Measurements from ENCODE around the gene COA7. TPM values are rescaled to one million over a fixed set of nuclear protein-coding genes. Genes with fewer than 3 reads are reported as not detected.
"Not testable (repeated sequence)": the region's sequence is repeated elsewhere in the genome, so short reads cannot be mapped to it uniquely, and the experiment has no call there.

Gene COA7
- total RNA-seq, 3 donors from 2014 or later: 18.6 to 22.0 (median 20.3) TPM

- Histone ChIP-seq H3K4me3 (no peak overlapping the region), H3K4me1 (ENCODE audit: low read depth) (peaks cover 6% of the 10 kb centered on the region), H3K9me3 (no peaks in the 10 kb centered on the region), H3K36me3 (ENCODE audit: low read depth) (no peaks in the 10 kb centered on the region)
- intact Hi-C loops (cut with DNase I, micrococcal nuclease): no loop called here
- no peak for DNase-seq
- TF ChIP-seq, protein P1, sequence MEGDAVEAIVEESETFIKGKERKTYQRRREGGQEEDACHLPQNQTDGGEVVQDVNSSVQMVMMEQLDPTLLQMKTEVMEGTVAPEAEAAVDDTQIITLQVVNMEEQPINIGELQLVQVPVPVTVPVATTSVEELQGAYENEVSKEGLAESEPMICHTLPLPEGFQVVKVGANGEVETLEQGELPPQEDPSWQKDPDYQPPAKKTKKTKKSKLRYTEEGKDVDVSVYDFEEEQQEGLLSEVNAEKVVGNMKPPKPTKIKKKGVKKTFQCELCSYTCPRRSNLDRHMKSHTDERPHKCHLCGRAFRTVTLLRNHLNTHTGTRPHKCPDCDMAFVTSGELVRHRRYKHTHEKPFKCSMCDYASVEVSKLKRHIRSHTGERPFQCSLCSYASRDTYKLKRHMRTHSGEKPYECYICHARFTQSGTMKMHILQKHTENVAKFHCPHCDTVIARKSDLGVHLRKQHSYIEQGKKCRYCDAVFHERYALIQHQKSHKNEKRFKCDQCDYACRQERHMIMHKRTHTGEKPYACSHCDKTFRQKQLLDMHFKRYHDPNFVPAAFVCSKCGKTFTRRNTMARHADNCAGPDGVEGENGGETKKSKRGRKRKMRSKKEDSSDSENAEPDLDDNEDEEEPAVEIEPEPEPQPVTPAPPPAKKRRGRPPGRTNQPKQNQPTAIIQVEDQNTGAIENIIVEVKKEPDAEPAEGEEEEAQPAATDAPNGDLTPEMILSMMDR (IDR thresholded peaks at IDR 0.05): no peak
- ATAC-seq: no peak
These were observed 40.7 kb upstream of the COA7 start for GRCh38 chr1:52738893-52739292.

- ATAC-seq: no peak
- peaks cover 6% of the 10 kb centered on the region for H3K4me1 ChIP-seq (ENCODE audit: low read depth)
- intact Hi-C loops (cut with DNase I, micrococcal nuclease): no loop called here
These were observed 40.0 kb upstream of the COA7 start for GRCh38 chr1:52738148-52738547.

GRCh38 chr1:52735371-52735770 is 37.2 kb upstream of the COA7 start:
- intact Hi-C loops (cut with DNase I, micrococcal nuclease); H3K4me3 ChIP-seq; H3K36me3 ChIP-seq (ENCODE audit: low read depth); H3K9me3 ChIP-seq; DNase-seq; ATAC-seq; H3K4me1 ChIP-seq (ENCODE audit: low read depth): not testable (repeated sequence)

More at GRCh38 chr1:52738148-52738547, 40.0 kb upstream of the COA7 start:
- H3K4me3 ChIP-seq: no peak overlapping the region
- TF ChIP-seq, protein P1 (IDR thresholded peaks at IDR 0.05): no peak
- H3K9me3 ChIP-seq: no peaks in the 10 kb centered on the region
- no peak for DNase-seq
- no peaks in the 10 kb centered on the region for H3K36me3 ChIP-seq (ENCODE audit: low read depth)

DNA sequence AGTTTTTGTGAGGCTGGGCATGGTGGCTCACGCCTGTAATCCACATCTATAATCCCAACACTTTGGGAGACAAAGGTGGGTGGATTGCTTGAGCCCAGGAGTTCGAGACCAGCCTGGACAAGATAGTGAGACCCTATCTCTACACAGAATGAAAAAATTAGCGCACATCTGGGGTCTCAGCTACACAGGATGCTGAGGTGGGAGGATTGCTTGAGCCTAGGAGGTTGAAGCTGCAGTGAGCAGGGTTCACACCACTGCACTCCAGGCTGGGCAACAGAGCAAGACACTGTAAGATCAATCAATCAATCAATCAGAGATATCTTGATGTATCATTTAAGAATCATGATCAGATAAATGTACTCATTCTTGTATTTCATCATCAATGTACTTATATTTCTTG is 35.2 kb upstream of the COA7 start:
- H3K4me1 ChIP-seq (ENCODE audit: low read depth): no peaks in the 10 kb centered on the region
- H3K9me3 ChIP-seq: no peaks in the 10 kb centered on the region
- H3K36me3 ChIP-seq (ENCODE audit: low read depth): no peaks in the 10 kb centered on the region
- ATAC-seq (no peak), DNase-seq (no peak)
- TF ChIP-seq, protein P1 (IDR thresholded peaks at IDR 0.05): no peak
- intact Hi-C loops (cut with DNase I, micrococcal nuclease): no loop called here
- H3K4me3 ChIP-seq: no peak overlapping the region

GRCh38 chr1:52727956-52728656 is 30.0 kb upstream of the COA7 start:
- TF ChIP-seq, protein P1 (IDR thresholded peaks at IDR 0.05): no peak
- no peak for ATAC-seq
- intact Hi-C loops (cut with DNase I, micrococcal nuclease): no loop called here
- H3K36me3 ChIP-seq (ENCODE audit: low read depth): no peaks in the 10 kb centered on the region
- H3K9me3 ChIP-seq: no peaks in the 10 kb centered on the region
- H3K4me3 ChIP-seq: no peak overlapping the region
- DNase-seq: no peak
- H3K4me1 ChIP-seq (ENCODE audit: low read depth): no peaks in the 10 kb centered on the region

DNA sequence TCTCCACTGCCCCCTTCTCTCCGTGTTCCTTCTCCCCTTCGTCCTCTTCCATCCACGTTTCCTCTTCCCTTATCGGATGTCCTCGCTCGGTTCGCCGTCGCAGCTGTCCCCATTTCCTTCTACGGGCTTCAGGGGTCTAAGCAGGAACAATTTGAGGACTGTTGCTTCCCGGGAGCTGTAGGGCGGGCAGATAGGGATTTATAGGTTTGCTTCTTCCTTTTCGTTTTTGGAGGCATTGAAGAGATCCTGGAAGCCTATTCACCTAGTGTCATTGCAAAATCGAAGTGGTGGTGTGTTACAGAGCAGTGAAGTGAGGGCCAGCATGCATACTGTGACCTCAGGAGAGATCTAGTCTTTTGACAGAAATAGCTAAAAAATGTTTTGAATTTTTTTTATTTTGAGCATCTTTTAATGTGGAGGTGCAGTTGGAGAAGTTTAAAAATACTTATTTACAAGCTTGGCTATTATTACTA is 29.0 kb upstream of the COA7 start:
- H3K4me3 ChIP-seq: peak overlapping the region; percentile 83
- intact Hi-C loops (cut with DNase I, micrococcal nuclease): no loop called here
- DNase-seq (peak; percentile 21 to 54 (median 47)), ATAC-seq (peak; percentile 24)
- TF ChIP-seq, protein P1 (IDR thresholded peaks at IDR 0.05): no peak
- H3K4me1 ChIP-seq (ENCODE audit: low read depth): no peaks in the 10 kb centered on the region
- H3K9me3 ChIP-seq: no peaks in the 10 kb centered on the region
- H3K36me3 ChIP-seq (ENCODE audit: low read depth): no peaks in the 10 kb centered on the region

Measured in mucosa of descending colon (tissue), 3 donors.